DOHH2 (cell line): ENCODE data around the gene ATF7IP2.

ENCODE experiments used
- EZH2phosphoT487 ChIP-seq: fragments of 200-600 bp; sonication (generic); IDR thresholded peaks from 2 replicates; pipeline ENCODE4 v1.6.1; 2017; ENCODE audit warnings: borderline replicate concordance, mild to moderate bottlenecking, antibody characterized with exemption, low read length, moderate library complexity, mixed read lengths
- TF ChIP-seq, protein P1 (sequence below): fragments of 200-600 bp; sonication (generic); IDR thresholded peaks from one replicate; pipeline ENCODE4 v1.5.1; 2014; ENCODE audit warnings: antibody characterized with exemption, mild to moderate bottlenecking, low read depth, low read length; ENCODE audit not compliant: poor library complexity, severe bottlenecking

- TF ChIP-seq, protein P1, sequence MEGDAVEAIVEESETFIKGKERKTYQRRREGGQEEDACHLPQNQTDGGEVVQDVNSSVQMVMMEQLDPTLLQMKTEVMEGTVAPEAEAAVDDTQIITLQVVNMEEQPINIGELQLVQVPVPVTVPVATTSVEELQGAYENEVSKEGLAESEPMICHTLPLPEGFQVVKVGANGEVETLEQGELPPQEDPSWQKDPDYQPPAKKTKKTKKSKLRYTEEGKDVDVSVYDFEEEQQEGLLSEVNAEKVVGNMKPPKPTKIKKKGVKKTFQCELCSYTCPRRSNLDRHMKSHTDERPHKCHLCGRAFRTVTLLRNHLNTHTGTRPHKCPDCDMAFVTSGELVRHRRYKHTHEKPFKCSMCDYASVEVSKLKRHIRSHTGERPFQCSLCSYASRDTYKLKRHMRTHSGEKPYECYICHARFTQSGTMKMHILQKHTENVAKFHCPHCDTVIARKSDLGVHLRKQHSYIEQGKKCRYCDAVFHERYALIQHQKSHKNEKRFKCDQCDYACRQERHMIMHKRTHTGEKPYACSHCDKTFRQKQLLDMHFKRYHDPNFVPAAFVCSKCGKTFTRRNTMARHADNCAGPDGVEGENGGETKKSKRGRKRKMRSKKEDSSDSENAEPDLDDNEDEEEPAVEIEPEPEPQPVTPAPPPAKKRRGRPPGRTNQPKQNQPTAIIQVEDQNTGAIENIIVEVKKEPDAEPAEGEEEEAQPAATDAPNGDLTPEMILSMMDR = no peak
- TF ChIP-seq EZH2phosphoT487 = no peak
These were observed 118.6 kb downstream of the ATF7IP2 start for GRCh38 chr16:10504404-10504885.
